ENCODE results near the gene CENPN. TPM values are rescaled to one million over a fixed set of nuclear protein-coding genes. Genes with fewer than 3 reads are reported as not detected.
A peak's percentile ranks its signal among the peaks of the same experiment; 100 is the strongest.

The CENPN gene
- total RNA-seq, 3 donors from 2014 or later (not counting 1 experiment from before 2014, with no cell fraction given): 6.6 to 11.6 (median 9.0) TPM

GRCh38 chr16:81006211-81006812 lies 702 bp upstream of the CENPN start:
- no peaks in the 10 kb centered on the region for H3K36me3 ChIP-seq (ENCODE audit: control insufficient read depth, insufficient read depth, low read length)
- H3K4me1 Mint-ChIP-seq: peaks cover 35 to 39% of the 10 kb centered on the region in 2 donors
- 0% methylated on average over 50 of the region's 50 CpGs for WGBS (ENCODE audit: insufficient coverage)
- H3K27ac Mint-ChIP-seq: peak overlapping the region; percentile 97 to 99
- DNase-seq (peak in 1 of 2 donors; percentile 73), ATAC-seq (peak; percentile 43 to 60 (median 43))
- no peaks in the 10 kb centered on the region for H3K9me3 Mint-ChIP-seq
- peak overlapping the region; percentile 99 for H3K4me3 Mint-ChIP-seq
- H3K4me1 ChIP-seq (ENCODE audit: control insufficient read depth, insufficient read depth, low read length): peaks cover 32% of the 10 kb centered on the region
- H3K36me3 Mint-ChIP-seq: no peaks in the 10 kb centered on the region
- intact Hi-C loops (cut with micrococcal nuclease): loop anchor here (5.0 kb wide), 1 partner anchor 91 kb away; the partner anchor contains the start of gene GCSH
- TF ChIP-seq CTCF (IDR thresholded peaks at IDR 0.05): no peak
- no peaks in the 10 kb centered on the region for H3K27me3 ChIP-seq (ENCODE audit: control insufficient read depth, insufficient read depth, low read length)
- no peaks in the 10 kb centered on the region for H3K9me3 ChIP-seq (ENCODE audit: control insufficient read depth, insufficient read depth, low read length)
- peak overlapping the region; percentile 99 for H3K27ac ChIP-seq (ENCODE audit: low read length)
- H3K4me3 ChIP-seq (ENCODE audit: low read length): peak overlapping the region; percentile 74
- no peaks in the 10 kb centered on the region for H3K27me3 Mint-ChIP-seq (ENCODE audit: low read depth in 2 of 2)

- Histone ChIP-seq H3K9me3 (ENCODE audit: control insufficient read depth, insufficient read depth, low read length) (no peaks in the 10 kb centered on the region), H3K36me3 (ENCODE audit: control insufficient read depth, insufficient read depth, low read length) (no peaks in the 10 kb centered on the region), H3K4me3 (ENCODE audit: low read length) (no peak overlapping the region), H3K4me1 (ENCODE audit: control insufficient read depth, insufficient read depth, low read length) (peaks cover 32% of the 10 kb centered on the region), H3K27me3 (ENCODE audit: control insufficient read depth, insufficient read depth, low read length) (no peaks in the 10 kb centered on the region), H3K27ac (ENCODE audit: low read length) (peak overlapping the region; percentile 99)
- 99% methylated on average over 5 of the region's 12 CpGs for WGBS (ENCODE audit: insufficient coverage)
- Mint-ChIP-seq H3K36me3 (no peaks in the 10 kb centered on the region), H3K27me3 (ENCODE audit: low read depth in 2 of 2) (no peaks in the 10 kb centered on the region), H3K4me1 (peaks cover 27 to 34% of the 10 kb centered on the region in 2 donors), H3K9me3 (no peaks in the 10 kb centered on the region), H3K27ac (peak overlapping the region; percentile 97 to 99), H3K4me3 (peak overlapping the region; percentile 99)
- peak in 1 of 2 donors; percentile 16 for DNase-seq
- intact Hi-C loops (cut with micrococcal nuclease): loop anchor here (5.0 kb wide), 1 partner anchor 89 kb away; the partner anchor contains the start of gene GCSH
- ATAC-seq: no peak
- no peak for TF ChIP-seq CTCF (IDR thresholded peaks at IDR 0.05)
Observed at GRCh38 chr16:81008505-81008789, 1.4 kb downstream of the CENPN start.

- H3K27ac ChIP-seq (ENCODE audit: low read length): no peak overlapping the region
- H3K36me3 ChIP-seq (ENCODE audit: control insufficient read depth, insufficient read depth, low read length): peaks cover 2% of the 10 kb centered on the region
- H3K4me3 Mint-ChIP-seq: no peak overlapping the region
- ATAC-seq (no peak), DNase-seq (no peak)
- no peaks in the 10 kb centered on the region for H3K36me3 Mint-ChIP-seq
- H3K27ac Mint-ChIP-seq: no peak overlapping the region
- no peak for TF ChIP-seq CTCF (IDR thresholded peaks at IDR 0.05)
- H3K27me3 Mint-ChIP-seq (ENCODE audit: low read depth in 2 of 2): no peaks in the 10 kb centered on the region
- H3K4me1 Mint-ChIP-seq: no peaks in the 10 kb centered on the region
- peaks cover 5% of the 10 kb centered on the region for H3K4me1 ChIP-seq (ENCODE audit: control insufficient read depth, insufficient read depth, low read length)
- H3K27me3 ChIP-seq (ENCODE audit: control insufficient read depth, insufficient read depth, low read length): no peaks in the 10 kb centered on the region
- intact Hi-C loops (cut with micrococcal nuclease): no loop called here
- WGBS (ENCODE audit: insufficient coverage): 94% methylated on average over 3 of the region's 3 CpGs
- no peaks in the 10 kb centered on the region for H3K9me3 ChIP-seq (ENCODE audit: control insufficient read depth, insufficient read depth, low read length)
- H3K4me3 ChIP-seq (ENCODE audit: low read length): no peak overlapping the region
- H3K9me3 Mint-ChIP-seq: no peaks in the 10 kb centered on the region
Observed at GRCh38 chr16:81012974-81013373, 6.0 kb downstream of the CENPN start.

GRCh38 chr16:81014672-81015071 lies 7.7 kb downstream of the CENPN start:
- ATAC-seq (no peak), DNase-seq (no peak)
- TF ChIP-seq CTCF (IDR thresholded peaks at IDR 0.05): no peak
- no peaks in the 10 kb centered on the region for H3K36me3 Mint-ChIP-seq
- peaks cover 2% of the 10 kb centered on the region for H3K36me3 ChIP-seq (ENCODE audit: control insufficient read depth, insufficient read depth, low read length)
- no peaks in the 10 kb centered on the region for H3K27me3 ChIP-seq (ENCODE audit: control insufficient read depth, insufficient read depth, low read length)
- H3K4me1 ChIP-seq (ENCODE audit: control insufficient read depth, insufficient read depth, low read length): no peaks in the 10 kb centered on the region
- no peaks in the 10 kb centered on the region for H3K9me3 Mint-ChIP-seq
- no peaks in the 10 kb centered on the region for H3K9me3 ChIP-seq (ENCODE audit: control insufficient read depth, insufficient read depth, low read length)
- H3K4me3 Mint-ChIP-seq: no peak overlapping the region
- no peak overlapping the region for H3K4me3 ChIP-seq (ENCODE audit: low read length)
- intact Hi-C loops (cut with micrococcal nuclease): no loop called here
- no peak overlapping the region for H3K27ac ChIP-seq (ENCODE audit: low read length)
- H3K27me3 Mint-ChIP-seq (ENCODE audit: low read depth in 2 of 2): no peaks in the 10 kb centered on the region
- H3K27ac Mint-ChIP-seq: no peak overlapping the region
- WGBS (ENCODE audit: insufficient coverage): 95% methylated on average over 2 of the region's 2 CpGs
- H3K4me1 Mint-ChIP-seq: no peaks in the 10 kb centered on the region
